NB4 (cell line): ENCODE results near the gene SMOC2.

ENCODE experiments used
- CTCF ChIP-seq: IDR thresholded peaks from one replicate; pipeline ENCODE4 v1.5.1; 2012; ENCODE audit warnings: low read depth, low read length
- TF ChIP-seq, protein P1 (sequence below): IDR thresholded peaks from 2 replicates; pipeline ENCODE4 v1.6.1; 2011; ENCODE audit warnings: low read depth, low read length

DNA sequence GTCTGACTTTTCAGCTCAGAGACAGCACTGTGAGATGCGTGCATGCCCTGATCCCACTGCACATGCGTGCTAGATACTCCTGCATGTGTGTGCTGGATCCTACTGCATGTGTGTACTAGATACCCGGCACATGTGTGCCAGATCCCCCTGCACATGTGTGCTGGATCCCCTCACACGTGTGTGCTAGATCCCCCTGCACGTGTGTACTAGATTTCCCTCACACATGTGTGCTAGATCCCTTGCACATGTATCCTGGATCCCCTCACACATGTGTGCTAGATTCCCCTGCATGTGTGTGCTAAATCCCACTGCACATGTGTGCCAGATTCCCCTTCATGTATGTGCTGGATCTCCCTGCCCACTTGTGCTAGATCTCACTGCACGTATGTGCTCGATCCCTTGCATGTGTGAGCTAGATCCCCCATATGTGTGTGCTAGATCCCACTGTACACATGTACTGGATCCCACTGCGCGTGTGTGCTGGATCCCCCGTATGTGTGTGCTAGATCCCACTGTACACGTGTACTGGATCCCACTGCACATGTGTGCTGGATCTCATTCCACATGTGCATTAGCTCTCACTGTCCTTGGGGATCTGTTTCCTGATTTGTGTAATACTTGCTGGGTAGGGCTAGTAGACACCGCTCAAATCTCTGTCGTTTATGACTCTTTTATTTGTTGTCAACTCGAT, 214.6 kb downstream of the SMOC2 start:
- no peak for TF ChIP-seq CTCF
- TF ChIP-seq, protein P1, sequence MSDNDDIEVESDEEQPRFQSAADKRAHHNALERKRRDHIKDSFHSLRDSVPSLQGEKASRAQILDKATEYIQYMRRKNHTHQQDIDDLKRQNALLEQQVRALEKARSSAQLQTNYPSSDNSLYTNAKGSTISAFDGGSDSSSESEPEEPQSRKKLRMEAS, result no peak
